GM19455 (cell line): ENCODE results near the gene TXNDC11.

ENCODE experiments used
- ATAC-seq: cut with Tn5 transposase; IDR thresholded peaks from one replicate; pipeline ENCODE4 v1.9.1; 2021; ENCODE audit not compliant: unreplicated experiment

Gene TXNDC11

DNA sequence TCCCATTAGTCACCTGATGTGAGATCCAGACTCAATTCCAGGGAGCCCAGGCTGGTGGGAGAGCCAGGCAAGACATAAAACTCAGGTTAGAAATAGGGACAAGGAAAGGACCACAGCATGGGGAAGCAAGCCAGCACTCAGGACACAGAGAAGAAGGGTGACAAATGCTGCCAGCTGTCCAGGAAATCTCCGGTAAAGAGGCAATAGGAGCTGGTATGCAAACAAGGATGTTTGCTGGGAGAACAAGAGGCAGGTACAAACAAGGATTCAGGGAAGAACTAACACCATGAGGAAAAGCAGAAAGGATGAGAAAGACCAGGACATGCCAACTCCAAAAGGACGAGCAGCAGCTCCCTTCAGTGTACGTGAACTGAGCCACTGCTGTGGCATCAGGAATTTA is 10.2 kb upstream of the TXNDC11 start:
- no peak for ATAC-seq

DNA sequence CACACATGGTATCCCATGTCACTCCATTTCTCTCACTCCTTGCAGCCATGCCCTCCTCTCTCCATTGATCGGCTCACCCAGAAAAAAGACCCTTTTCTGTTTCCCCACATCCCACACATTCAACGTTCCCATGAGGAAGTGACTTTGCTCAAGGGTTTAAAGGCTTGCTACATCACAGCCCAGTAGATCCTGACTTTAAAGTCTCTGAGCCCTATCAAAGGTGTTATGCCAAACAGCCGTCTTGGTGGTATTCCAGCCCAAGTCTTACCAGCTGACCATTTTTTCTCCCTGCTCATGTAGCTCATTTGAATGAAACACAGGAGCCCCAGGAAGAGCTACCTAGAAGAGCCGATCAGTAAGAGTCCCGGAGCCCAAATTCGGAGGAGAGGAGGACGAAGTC is 7.4 kb upstream of the TXNDC11 start:
- no peak for ATAC-seq

DNA sequence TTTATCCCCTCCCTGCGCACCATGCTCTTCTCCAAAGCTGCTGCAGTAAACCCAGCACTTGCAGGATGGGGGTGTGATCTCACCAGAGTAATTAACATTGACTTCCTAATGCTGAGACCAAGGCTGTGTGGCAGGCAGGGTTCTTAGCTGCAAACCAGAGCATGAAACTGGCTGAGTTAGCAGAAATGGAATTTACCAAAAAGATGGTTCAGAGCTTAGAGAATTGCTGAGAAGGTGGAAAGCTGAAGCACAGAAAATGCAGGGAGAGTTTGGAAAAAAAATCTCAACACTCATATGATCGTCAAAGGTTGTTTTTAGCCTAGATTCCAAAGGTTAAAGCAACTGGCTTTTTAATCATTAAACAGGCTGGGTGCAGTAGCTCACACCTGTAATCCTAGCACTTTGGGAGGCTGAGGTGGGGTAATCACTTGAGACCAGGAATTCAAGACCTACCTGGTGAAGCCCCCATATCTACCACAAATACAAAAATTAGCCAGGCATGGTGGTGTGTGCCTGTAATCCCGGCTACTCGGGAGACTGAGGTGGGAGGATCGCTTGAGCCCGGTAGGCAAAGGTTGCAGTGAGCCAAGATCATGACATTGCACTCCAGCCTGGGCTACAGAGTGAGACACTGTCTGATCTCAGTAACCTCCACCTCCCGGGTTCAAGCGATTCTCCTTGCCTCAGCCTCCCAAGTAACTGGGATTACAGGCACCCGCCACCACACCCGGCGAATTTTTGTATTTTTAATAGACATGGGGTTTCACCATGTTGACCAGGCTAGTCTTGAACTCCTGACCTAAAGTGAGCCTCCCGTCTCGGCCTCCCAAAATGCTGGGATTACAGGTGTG is 6.0 kb upstream of the TXNDC11 start:
- no peak for ATAC-seq

DNA sequence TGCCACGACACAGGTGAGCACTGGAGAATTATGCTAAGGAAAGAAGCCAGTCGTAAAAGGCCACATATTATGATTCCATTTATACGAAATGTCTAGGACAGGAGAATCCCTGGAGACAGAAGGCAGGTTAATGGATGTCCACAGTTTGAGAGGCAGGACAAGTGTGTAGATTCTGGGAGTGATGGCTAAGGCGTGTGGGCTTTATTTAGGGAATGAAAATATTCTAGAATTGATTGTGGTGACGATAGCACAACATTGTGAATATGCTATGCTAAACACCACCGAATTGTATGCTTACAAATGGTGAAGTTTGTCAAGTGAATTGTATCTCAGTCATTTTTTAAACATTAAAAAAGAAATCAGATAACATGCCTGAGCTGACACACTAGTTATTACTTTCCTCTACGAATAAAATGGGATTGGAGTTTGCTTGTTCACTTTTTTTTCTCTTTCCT is 5.3 kb upstream of the TXNDC11 start:
- ATAC-seq = no peak

DNA sequence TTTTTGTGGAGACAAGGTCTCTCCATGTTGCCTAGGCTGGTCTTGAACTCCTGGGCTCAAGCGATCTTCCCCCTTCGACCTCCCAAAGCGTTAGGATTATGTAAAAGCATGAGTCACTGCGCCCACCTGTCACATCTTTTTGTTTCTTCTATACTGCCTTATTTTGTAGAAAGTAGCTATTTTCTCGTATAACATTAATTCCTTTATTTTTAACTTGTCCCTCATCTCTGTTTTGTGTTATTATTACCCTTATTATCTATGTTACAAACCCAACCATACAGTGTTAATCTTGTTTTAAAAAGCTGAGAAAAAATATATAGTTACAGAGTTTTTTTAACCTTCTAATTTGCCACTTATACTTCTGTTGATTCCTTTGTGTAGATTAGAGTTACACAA is 1.4 kb upstream of the TXNDC11 start:
- ATAC-seq = no peak

DNA sequence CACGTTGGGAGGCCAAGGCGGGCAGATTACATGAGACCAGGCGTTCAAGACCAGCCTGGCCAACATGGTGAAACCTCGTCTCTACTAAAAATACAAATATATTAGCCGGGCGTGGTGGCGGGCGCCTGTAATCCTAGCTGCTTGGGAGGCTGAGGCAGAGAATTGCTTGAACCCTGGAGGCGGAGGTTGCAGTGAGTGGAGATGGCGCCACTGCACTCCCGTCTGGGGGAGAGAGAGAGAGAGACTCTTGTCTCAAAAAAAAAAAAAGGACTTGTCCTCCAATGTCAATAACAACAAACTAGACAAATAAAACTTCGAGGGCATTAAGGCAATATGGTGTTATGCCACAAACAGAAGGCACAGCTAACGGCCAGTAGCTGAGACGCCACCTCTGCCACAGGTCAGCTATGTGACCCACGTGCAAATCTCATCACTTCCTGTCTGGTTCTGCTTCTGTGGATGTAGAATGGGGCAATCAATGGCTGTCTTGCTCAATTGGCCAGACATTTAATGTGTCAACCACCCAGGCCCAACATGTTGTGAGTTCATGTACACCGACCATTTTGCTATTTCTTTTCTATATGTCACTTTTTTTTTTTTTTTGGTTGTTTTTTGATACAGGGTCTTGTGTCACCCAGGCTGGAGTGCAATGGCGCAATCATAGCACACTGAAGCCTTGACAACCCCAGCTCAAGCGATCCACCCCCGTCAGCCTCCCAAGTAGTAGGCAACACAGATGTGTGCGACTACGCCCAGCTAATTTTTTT is 834 bp upstream of the TXNDC11 start:
- ATAC-seq = no peak

DNA sequence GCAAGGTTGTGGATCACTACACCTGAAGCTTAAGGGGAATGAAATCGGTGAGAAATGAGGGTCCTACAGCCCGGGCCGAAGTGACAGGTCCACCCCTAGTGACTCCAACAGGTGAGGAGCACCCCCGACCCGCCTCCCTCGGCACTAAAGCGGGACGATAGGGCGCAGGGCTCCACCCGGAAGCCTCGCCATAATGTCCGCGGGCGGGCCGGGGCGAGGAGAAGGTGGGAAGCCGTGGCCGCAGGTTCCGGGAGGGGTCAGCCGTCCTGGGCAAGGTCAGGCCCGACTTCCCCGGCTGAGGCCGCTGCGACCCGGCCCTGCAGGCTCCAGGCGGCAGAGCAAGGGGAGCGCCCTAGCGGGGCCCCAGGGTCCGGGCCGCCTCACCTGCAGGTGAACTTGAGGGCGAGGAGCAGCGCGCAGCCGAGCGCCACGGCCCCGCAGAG is 543 bp downstream of the TXNDC11 start:
- ATAC-seq = peak; percentile 29

DNA sequence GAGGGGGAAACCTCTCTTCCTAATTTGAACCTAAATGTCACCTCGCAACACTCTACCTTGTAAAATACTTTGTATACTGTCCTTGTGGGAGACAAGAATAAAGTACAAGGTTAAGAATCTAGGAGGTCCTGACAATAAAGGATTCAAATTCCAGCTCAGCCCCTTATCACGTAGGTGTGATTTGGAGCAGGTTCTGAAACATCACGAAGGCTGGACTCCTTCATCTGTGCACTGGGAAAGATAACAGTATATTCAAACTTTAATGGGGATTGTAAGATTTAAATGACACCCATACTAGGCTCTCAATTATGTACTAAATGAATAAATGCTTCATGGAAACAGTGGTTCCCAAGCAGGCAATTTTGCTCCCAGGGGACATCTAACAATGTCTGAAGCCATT is 2.1 kb downstream of the TXNDC11 start:
- ATAC-seq = no peak

DNA sequence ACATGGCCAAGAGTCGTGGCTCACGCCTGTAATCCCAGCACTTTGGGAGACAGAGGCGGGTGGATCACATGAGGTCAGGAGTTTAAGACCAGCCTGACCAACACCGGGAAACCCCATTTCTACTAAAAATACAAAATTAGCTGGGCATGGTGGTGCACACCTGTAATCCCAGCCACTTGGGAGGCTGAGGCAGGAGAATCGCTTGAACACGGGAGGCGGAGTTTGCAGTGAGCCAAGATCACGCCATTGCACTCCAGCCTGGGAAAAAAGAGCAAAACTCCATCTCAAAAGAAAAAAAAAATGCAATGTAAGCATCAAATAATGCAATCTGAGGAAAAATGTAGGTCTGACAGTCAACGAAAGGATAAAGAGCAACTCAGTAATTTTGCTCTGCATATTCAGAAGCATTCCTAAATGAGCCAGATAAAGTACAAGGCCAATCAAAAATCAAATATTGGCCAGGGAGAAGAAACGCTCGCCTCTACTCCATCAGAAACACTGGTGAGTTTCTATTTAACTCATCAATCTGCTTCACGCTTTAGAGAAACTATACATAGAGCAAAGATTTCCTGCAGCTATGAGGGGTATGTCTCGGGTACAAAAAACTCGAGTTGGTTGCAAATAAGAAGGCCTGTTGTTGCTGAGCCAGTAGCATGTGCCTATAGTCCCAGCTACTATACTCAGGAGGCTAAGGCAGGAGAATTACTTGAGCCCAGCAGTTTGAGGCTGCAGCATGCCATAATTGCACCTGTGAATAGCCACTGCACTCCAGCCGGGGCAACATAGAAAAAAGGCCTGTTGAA is 3.7 kb downstream of the TXNDC11 start:
- no peak for ATAC-seq

DNA sequence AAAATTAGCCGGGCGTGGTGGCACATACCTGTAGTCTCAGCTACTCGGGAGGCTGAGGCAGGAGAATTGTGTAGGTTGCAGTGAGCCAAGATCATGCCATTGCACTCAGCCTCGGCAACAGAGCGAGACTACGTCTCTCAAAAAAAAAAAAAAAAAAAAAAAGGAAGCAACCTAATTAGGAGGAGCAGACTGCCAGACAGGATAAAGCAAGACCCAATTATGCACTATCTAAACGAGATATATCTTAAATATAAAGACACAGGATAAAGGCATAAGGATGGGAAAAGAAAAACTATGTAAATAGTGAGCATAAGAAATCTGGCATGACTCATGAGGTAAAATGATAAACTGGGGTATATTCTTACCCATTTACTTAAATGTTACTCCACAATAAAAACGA is 4.9 kb downstream of the TXNDC11 start:
- no peak for ATAC-seq

DNA sequence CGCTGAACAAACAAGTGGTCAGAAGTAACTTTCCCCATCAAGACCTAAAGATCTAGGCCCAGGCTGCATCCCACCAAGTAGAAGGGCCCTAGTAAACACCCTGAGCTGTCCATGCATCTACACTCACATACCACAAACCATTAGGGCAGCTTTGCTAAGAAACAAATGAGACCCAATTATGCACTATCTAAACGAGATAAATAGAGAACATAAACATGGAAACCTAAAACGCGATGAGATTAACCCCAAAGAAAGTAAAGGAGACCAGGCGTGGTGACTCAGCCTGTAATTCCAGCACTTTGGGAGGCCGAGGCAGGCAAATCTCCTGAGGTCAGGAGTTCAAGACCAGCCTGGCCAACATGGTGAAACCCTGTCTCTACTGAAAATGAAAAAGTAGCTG is 5.8 kb downstream of the TXNDC11 start:
- no peak for ATAC-seq

DNA sequence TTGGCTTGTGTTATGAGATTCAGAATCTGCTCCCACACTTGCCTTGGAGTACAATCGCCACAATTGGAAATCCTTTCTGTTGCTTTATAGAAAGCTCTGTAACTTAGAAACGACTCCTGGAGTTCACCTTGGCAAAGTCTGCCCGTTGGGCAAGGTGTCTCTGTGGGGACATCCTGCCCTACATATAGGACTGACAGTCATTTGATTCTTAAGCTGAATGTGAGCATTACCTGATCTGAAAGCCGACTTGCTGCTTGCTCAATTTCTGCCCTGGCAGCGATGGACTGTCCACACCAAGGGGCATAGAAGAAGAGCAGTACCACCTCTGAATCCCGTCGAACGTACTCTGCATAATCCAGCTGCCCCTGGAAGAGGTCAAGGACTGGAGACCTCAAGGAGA is 6.9 kb downstream of the TXNDC11 start:
- ATAC-seq = no peak

DNA sequence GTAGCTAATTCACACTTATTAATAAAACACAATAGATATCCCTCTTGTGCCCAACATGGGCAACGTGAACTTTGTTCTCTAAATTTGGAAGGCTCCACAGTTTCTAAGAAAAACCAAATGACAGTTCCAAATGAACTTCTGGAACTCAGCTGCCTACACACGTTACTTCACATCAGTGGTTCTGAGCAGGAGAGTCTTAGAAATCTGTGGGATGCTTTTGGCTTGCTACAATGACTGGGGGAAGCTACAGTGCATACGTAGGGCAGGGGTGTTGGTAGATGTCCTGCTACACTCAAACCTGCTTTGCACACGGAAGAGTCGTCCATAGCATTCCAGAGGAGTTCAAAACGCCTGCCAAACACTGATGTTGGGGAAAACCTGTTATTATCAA is 8.0 kb downstream of the TXNDC11 start:
- ATAC-seq = no peak

DNA sequence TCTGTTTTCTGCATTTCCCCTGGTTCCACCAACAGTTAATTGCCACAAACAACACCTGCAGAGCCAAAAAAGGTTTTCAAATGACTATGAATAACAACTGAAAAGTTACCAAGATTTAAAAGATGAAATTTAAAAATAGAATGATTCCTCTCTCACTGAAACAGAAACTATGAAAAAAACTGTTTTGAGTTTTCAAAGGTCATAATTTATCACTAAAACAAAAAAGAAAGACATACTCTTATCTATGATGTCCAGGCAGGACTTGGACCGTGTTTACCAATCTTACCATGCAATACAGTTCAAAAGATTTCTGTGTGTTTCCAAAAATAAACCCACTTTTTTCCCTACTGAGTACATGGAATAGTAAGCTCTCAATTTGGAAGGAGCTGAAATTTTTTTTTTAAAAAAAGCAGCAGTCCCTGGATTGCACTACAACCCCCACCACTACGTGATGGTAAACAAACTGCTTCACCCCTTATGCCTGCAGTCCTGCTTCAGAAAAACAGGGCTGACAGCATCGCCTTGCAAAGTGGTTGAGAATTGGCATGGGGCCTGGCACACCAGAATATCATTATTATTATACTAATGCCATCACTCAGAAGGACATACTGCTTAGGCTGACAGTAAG is 8.5 kb downstream of the TXNDC11 start:
- peak; percentile 66 for ATAC-seq

DNA sequence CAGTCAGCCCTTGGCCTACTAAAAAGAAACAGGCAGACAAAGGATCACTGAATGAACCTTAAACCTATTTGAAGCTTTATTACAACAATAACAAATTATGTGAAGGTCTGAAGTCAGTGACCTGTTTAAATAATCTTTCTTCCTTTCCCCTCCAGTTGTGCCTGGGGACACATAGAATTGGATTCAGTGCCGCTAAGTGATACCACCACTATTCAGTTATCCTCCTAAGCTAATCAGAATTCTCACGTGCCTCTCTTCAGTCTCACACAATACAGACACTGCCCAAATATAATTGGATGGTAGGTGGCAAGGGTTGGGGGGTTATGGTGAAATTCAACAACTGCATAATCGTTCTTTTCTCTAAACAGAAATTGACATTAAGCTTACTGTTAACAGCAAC is 11.4 kb downstream of the TXNDC11 start:
- ATAC-seq = no peak

DNA sequence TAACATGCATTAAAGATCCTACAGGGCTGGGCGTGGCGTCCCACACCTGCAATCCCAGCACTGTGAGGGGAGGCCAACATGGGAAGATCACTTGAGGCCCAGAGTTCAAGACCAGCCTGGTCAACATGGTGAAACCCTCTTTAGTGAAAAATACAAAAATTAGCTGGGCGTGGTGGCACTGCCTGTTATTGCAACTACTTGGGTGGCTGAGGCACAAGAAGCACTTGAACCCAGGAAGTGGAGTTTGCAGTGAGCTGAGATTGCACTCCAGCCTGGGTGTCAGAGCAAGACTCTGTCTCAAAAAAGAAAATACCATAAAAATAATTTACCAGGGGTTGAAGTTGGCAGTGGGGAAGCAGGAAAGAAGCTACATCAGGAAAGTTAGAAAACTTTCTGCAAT is 12.9 kb downstream of the TXNDC11 start:
- no peak for ATAC-seq

DNA sequence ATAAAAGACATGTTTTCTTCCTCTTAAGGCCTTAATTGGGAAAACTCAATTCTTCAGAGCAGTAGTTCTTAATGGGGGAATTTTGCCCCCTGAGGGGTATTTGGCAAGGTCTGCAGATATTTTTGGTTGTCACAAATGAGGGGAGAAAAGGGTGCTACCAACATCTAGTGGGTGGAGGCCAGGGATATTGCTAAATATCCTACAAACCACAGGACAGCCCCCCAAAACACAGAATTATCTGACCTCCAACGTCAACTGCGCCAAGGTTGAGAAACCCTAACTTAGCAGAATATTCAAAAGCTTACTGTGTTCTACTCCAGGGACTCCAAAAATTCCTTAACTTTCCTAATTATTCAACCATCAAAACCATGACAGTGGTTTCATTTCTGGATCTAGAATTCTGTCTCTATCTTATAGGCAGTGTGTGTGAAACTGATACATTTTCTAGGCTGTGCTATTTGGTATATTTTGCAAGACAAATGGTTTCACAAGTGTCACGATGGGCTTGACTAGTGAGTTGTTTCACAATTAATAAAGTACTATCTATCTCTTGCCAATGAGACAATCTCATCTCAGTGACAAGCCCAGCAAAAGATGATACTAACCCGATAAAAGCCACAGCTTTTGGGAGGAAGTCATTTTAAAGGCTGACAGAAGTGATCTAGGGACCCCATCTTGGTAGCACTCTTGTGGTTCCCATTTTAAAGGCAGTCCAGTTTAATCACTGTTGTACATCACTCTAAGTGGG is 14.7 kb downstream of the TXNDC11 start:
- ATAC-seq = no peak

DNA sequence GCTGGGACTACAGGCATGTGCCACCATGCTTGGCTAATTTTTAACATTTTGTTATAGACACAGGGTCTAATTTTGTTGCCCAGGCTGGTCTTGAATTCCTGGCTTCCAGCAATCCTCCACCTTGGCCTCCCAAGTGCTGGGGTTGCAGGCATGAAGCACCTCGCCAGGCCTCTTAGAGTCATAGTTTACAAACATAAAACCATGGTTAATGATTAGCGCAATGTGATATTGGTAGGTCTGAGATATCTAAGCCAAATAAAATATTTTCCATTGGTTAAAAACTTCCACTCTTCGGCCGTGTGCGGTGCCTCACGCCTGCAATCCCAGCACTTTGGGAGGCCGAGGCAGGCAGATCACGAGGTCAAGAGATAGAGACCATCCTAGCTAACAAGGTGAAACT is 16.6 kb downstream of the TXNDC11 start:
- ATAC-seq = no peak

DNA sequence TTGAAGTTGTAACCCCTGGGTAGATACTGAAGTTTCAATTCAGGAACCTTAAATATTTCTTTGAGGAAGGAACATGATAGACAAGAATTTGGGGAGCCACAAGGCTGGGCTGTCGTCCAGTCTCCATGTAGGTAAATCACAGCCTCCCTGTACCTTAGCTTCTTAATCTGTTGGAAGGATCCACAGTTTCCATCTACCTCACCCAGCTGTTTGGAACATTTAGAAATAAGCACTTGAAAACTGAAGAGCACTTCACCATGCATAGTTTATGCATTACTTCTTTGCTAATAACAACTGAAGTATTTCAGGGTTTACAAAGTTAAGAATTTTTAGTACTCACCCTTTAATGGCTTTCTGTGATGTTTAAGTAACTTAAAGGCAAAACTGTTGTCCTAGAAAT is 17.2 kb downstream of the TXNDC11 start:
- ATAC-seq = no peak

DNA sequence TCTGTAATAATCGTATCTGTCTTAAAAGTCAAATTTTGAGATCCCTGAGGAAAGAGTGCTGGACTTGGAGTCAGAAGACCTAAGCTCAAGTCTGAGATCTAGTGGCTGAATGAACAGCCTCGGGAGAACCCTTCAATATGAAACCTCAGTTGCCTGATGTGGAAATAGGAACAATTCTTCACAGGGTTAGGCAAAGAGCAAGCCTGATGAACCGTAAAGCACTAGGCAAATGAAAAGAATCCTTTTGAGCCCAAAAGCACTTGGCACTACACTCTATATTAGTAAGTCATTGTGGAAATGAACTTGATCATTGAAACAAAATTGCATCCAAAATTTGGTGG is 20.2 kb downstream of the TXNDC11 start:
- ATAC-seq = no peak
